HEK293 (cell line): ENCODE data around the gene HDDC3.
A peak's percentile ranks its signal among the peaks of the same experiment; 100 is the strongest.

Source experiments
- CTCF ChIP-seq: fragments of 450-650 bp; formaldehyde crosslinking; IDR thresholded peaks from 2 replicates; pipeline ENCODE4 v1.5.1; 2016; ENCODE audit warnings: missing biosample characterization, missing genetic modification characterization
- GLI4 ChIP-seq: fragments of 450-650 bp; formaldehyde crosslinking; IDR thresholded peaks from 2 replicates; pipeline ENCODE4 v1.5.1; 2016; ENCODE audit warnings: missing biosample characterization, missing genetic modification characterization
- GLIS1 ChIP-seq: fragments of 450-650 bp; formaldehyde crosslinking; IDR thresholded peaks from 2 replicates; pipeline ENCODE4 v1.5.1; 2016; ENCODE audit warnings: missing biosample characterization, missing genetic modification characterization
- KLF10 ChIP-seq: fragments of 450-650 bp; IDR thresholded peaks from 2 replicates; pipeline ENCODE4 v1.5.1; 2018; ENCODE audit warnings: missing biosample characterization, mild to moderate bottlenecking, missing genetic modification characterization
- KLF16 ChIP-seq: fragments of 450-650 bp; formaldehyde crosslinking; IDR thresholded peaks from 2 replicates; pipeline ENCODE4 v1.5.1; 2017; ENCODE audit warnings: missing biosample characterization, missing genetic modification characterization
- KLF17 ChIP-seq: fragments of 450-650 bp; formaldehyde crosslinking; IDR thresholded peaks from 2 replicates; pipeline ENCODE4 v1.5.1; 2016; ENCODE audit warnings: missing biosample characterization, missing genetic modification characterization
- PRDM10 ChIP-seq: fragments of 450-650 bp; formaldehyde crosslinking; IDR thresholded peaks from 2 replicates; pipeline ENCODE4 v1.5.1; 2016; ENCODE audit warnings: missing biosample characterization, missing genetic modification characterization
- SP3 ChIP-seq: fragments of 450-650 bp; formaldehyde crosslinking; IDR thresholded peaks from 2 replicates; pipeline ENCODE4 v1.5.1; 2016; ENCODE audit warnings: missing biosample characterization, missing genetic modification characterization
- TRIM28 ChIP-seq: IDR thresholded peaks from 2 replicates; pipeline ENCODE4 v1.6.1; 2011; ENCODE audit warnings: low read length, control low read depth, borderline replicate concordance
- TSHZ1 ChIP-seq: fragments of 450-650 bp; formaldehyde crosslinking; IDR thresholded peaks from 2 replicates; pipeline ENCODE4 v1.5.1; 2016; ENCODE audit warnings: missing biosample characterization, missing genetic modification characterization, borderline replicate concordance
- WT1 ChIP-seq: fragments of 450-650 bp; formaldehyde crosslinking; IDR thresholded peaks from 2 replicates; pipeline ENCODE4 v1.5.1; 2016; ENCODE audit warnings: missing biosample characterization, missing genetic modification characterization
- ZNF114 ChIP-seq: fragments of 450-650 bp; formaldehyde crosslinking; IDR thresholded peaks from 2 replicates; pipeline ENCODE4 v1.5.0; 2017; ENCODE audit warnings: missing biosample characterization, missing genetic modification characterization
- ZNF132 ChIP-seq: fragments of 450-650 bp; formaldehyde crosslinking; IDR thresholded peaks from 2 replicates; pipeline ENCODE4 v1.5.1; 2017; ENCODE audit warnings: missing biosample characterization, missing genetic modification characterization, borderline replicate concordance
- ZNF174 ChIP-seq: fragments of 450-650 bp; formaldehyde crosslinking; IDR thresholded peaks from 2 replicates; pipeline ENCODE4 v1.5.0; 2017; ENCODE audit warnings: missing biosample characterization, mild to moderate bottlenecking, missing genetic modification characterization
- ZNF335 ChIP-seq: fragments of 450-650 bp; formaldehyde crosslinking; conservative IDR thresholded peaks from 2 replicates; pipeline ENCODE4 v1.5.1; 2016; ENCODE audit warnings: missing biosample characterization, missing genetic modification characterization
- ZNF362 ChIP-seq: fragments of 450-650 bp; formaldehyde crosslinking; IDR thresholded peaks from 2 replicates; pipeline ENCODE4 v1.5.1; 2016; ENCODE audit warnings: missing biosample characterization, missing genetic modification characterization
- ZNF433 ChIP-seq: fragments of 450-650 bp; formaldehyde crosslinking; IDR thresholded peaks from 2 replicates; pipeline ENCODE4 v1.5.1; 2016; ENCODE audit warnings: missing biosample characterization, missing genetic modification characterization, low read depth
- ZNF513 ChIP-seq: fragments of 450-650 bp; IDR thresholded peaks from 2 replicates; pipeline ENCODE4 v1.5.1; 2018; ENCODE audit warnings: missing biosample characterization, missing genetic modification characterization
- ZNF514 ChIP-seq: fragments of 450-650 bp; formaldehyde crosslinking; IDR thresholded peaks from 2 replicates; pipeline ENCODE4 v1.5.1; 2016; ENCODE audit warnings: missing biosample characterization, missing genetic modification characterization
- ZNF530 ChIP-seq: fragments of 450-650 bp; formaldehyde crosslinking; IDR thresholded peaks from 2 replicates; pipeline ENCODE4 v1.5.1; 2016; ENCODE audit warnings: low read depth, missing biosample characterization, missing genetic modification characterization
- ZNF624 ChIP-seq: fragments of 450-650 bp; formaldehyde crosslinking; IDR thresholded peaks from 2 replicates; pipeline ENCODE4 v1.5.1; 2017; ENCODE audit warnings: missing biosample characterization, missing genetic modification characterization
- ZNF639 ChIP-seq: fragments of 450-650 bp; formaldehyde crosslinking; IDR thresholded peaks from 2 replicates; pipeline ENCODE4 v1.5.1; 2016; ENCODE audit warnings: missing biosample characterization, missing genetic modification characterization
- ZNF692 ChIP-seq: fragments of 450-650 bp; formaldehyde crosslinking; IDR thresholded peaks from 2 replicates; pipeline ENCODE4 v1.5.1; 2016; ENCODE audit warnings: missing biosample characterization, missing genetic modification characterization

The HDDC3 gene

GRCh38 chr15:90902040-90902839 is 30.1 kb downstream of the HDDC3 start (continued):
- TF ChIP-seq WT1 (no peak; the same call in 1 of the 2 replicates), SP3 (tag by site-specific recombination) (no peak), ZNF624 (tag by site-specific recombination) (no peak), ZNF514 (tag by site-specific recombination) (no peak), ZNF114 (tag by site-specific recombination) (no peak), ZNF513 (tag by site-specific recombination) (no peak), KLF10 (tag by site-specific recombination) (no peak), ZNF132 (tag by site-specific recombination) (no peak), PRDM10 (peak; percentile 85), ZNF174 (no peak), GLI4 (0 out of 2 replicates have a peak, but pooled peaks have one; percentile 57), GLIS1 (no peak), KLF16 (tag by site-specific recombination) (no peak), KLF17 (peak; percentile 51; the same call in 1 of the 2 replicates), TSHZ1 (no peak), ZNF335 (tag by site-specific recombination) (peak; percentile 83), ZNF530 (0 out of 2 replicates have a peak, but pooled peaks have one; percentile 10), CTCF (tag by site-specific recombination) (peak; percentile 97), TRIM28 (0 out of 2 replicates have a peak, but pooled peaks have one; percentile 29), ZNF362 (tag by site-specific recombination) (no peak), ZNF639 (tag by site-specific recombination) (0 out of 2 replicates have a peak, but pooled peaks have one; percentile 43), ZNF433 (tag by site-specific recombination) (no peak), ZNF692 (tag by site-specific recombination) (peak; percentile 61; the same call in 1 of the 2 replicates)
